H1 (cell line): ENCODE data around the gene CDKN2A. TPM values are rescaled to one million over a fixed set of nuclear protein-coding genes. Genes with fewer than 3 reads are reported as not detected.
A peak's percentile ranks its signal among the peaks of the same experiment; 100 is the strongest.

Experiments
- CTCF ChIA-PET: fragments of 300-600 bp; sonication (Branson Sonifier 250); formaldehyde crosslinking; loops from one replicate; lab custom pipeline; 2021; ENCODE audit not compliant: partially characterized antibody; lab: Charles Lee
- POLR2A ChIA-PET: fragments of 300-600 bp; sonication (Branson Sonifier 250); formaldehyde crosslinking; loops from one replicate; lab custom pipeline; 2021; ENCODE audit warnings: inconsistent platforms; ENCODE audit not compliant: partially characterized antibody; lab: Charles Lee
- DNase-seq, 2 experiments: peaks; one replicate each; pipeline versions ENCODE4 v3.0.0 to v3.0.0-alpha.2; 2010 to 2022; ENCODE audit warnings: low spot score in 2 of 2, low read depth in 1 of 2, mixed read lengths in 1 of 2
- FAIRE-seq: peaks from 2 replicates; lab custom pipeline; 2011; peaks lifted over from hg19 to GRCh38; lab: Jason Lieb, UNC
- H2AFZ ChIP-seq: 2 replicates; pipeline ENCODE4 v1.8.1; 2012; ENCODE audit warnings: low read length, inconsistent platforms
- H2AK5ac ChIP-seq: 2 replicates; pipeline ENCODE4 v1.6.1; 2013; ENCODE audit warnings: low read depth, low read length
- H2BK120ac ChIP-seq: replicated peaks from 2 replicates; pipeline ENCODE3; 2013; ENCODE audit warnings: low read depth, low read length, inconsistent platforms
- H2BK12ac ChIP-seq: 2 replicates; pipeline ENCODE4 v1.6.1; 2013; ENCODE audit warnings: low read depth, low read length
- H2BK15ac ChIP-seq: 2 replicates; pipeline ENCODE4 v1.6.1; 2013; ENCODE audit warnings: low read length
- H2BK20ac ChIP-seq: 2 replicates; pipeline ENCODE4 v1.6.1; 2013; ENCODE audit warnings: low read length
- H2BK5ac ChIP-seq: 2 replicates; pipeline ENCODE4 v1.6.1; 2013; ENCODE audit warnings: low read depth, low read length
- H3K14ac ChIP-seq: 2 replicates; pipeline ENCODE4 v1.6.1; 2013; ENCODE audit warnings: inconsistent platforms; ENCODE audit not compliant: insufficient read length
- H3K18ac ChIP-seq: 2 replicates; pipeline ENCODE4 v1.6.1; 2013; ENCODE audit warnings: low read length; ENCODE audit errors: extremely low read depth
- H3K23ac ChIP-seq: 2 replicates; pipeline ENCODE4 v1.6.1; 2013; ENCODE audit warnings: inconsistent platforms; ENCODE audit not compliant: insufficient read length
- H3K23me2 ChIP-seq: 2 replicates; pipeline ENCODE4 v1.6.1; 2013; ENCODE audit warnings: low read depth, low read length
- H3K27ac ChIP-seq: 2 replicates; pipeline ENCODE4 v1.6.1; 2011; ENCODE audit warnings: low read depth, low read length, inconsistent platforms
- H3K27me3 ChIP-seq, 4 experiments: replicated peaks in 1 of 4; 1 replicate in 1 of 4; 2 replicates in 3 of 4; pipeline versions ENCODE4 v1.6.1 to v1.8.1; 2011 to 2013; ENCODE audit warnings: low read length in 3 of 4, mild to moderate bottlenecking in 3 of 4, inconsistent platforms in 2 of 4, mixed read lengths in 2 of 4, moderate library complexity in 1 of 4; ENCODE audit not compliant: control insufficient read depth in 3 of 4, insufficient read depth in 3 of 4; ENCODE audit errors: extremely low read depth in 1 of 4
- H3K36me3 ChIP-seq, 4 experiments: 2 replicates each; pipeline versions ENCODE4 v1.6.1 to v1.8.1; 2011 to 2013; ENCODE audit warnings: mild to moderate bottlenecking in 4 of 4, low read length in 3 of 4, moderate library complexity in 2 of 4, control low read depth in 1 of 4, inconsistent platforms in 1 of 4; ENCODE audit not compliant: insufficient read depth in 4 of 4, control insufficient read depth in 2 of 4
- H3K4ac ChIP-seq: replicated peaks from 2 replicates; pipeline ENCODE3; 2013; ENCODE audit warnings: low read length, low read depth, mixed read lengths, inconsistent platforms; ENCODE audit not compliant: insufficient read length
- H3K4me1 ChIP-seq, 4 experiments: replicated peaks in 1 of 4; 1 replicate in 1 of 4; 2 replicates in 3 of 4; pipeline versions ENCODE4 v1.6.1 to v1.8.1; 2011 to 2013; ENCODE audit warnings: low read length in 3 of 4, inconsistent platforms in 2 of 4, mixed read lengths in 1 of 4; ENCODE audit not compliant: insufficient read depth in 4 of 4, control insufficient read depth in 3 of 4
- H3K4me2 ChIP-seq, 2 experiments: 2 replicates each; pipeline versions ENCODE4 v1.6.1 to v1.8.1; 2011 to 2013; ENCODE audit warnings: low read depth in 2 of 2, low read length in 2 of 2, control low read depth in 1 of 2, inconsistent platforms in 1 of 2, mild to moderate bottlenecking in 1 of 2; ENCODE audit not compliant: insufficient read depth in 1 of 2
- H3K4me3 ChIP-seq, 4 experiments: fragments of 200-600, 300-600 bp in 1 of 4; sonication (generic), shearing (Covaris generic), sonication (Bioruptor Twin) in 1 of 4; 2 replicates each; pipeline versions ENCODE4 v1.5.1 to v1.8.1; 2011 to 2016; ENCODE audit warnings: low read length in 4 of 4, low read depth in 3 of 4, control low read depth in 2 of 4, inconsistent platforms in 2 of 4, mild to moderate bottlenecking in 2 of 4, mixed read lengths in 1 of 4, moderate library complexity in 1 of 4; ENCODE audit not compliant: insufficient read depth in 2 of 4; ENCODE audit errors: extremely low read depth in 1 of 4
- H3K56ac ChIP-seq: replicated peaks from 2 replicates; pipeline ENCODE3; 2013; ENCODE audit warnings: low read depth, mild to moderate bottlenecking, mixed read lengths, low read length, inconsistent platforms; ENCODE audit not compliant: insufficient read length
- H3K79me1 ChIP-seq: 2 replicates; pipeline ENCODE4 v1.6.1; 2013; ENCODE audit warnings: low read depth, low read length, control low read depth
- H3K79me2 ChIP-seq, 2 experiments: 2 replicates each; pipeline versions ENCODE4 v1.6.1 to v1.8.1; 2012 to 2013; ENCODE audit warnings: low read length in 2 of 2, mild to moderate bottlenecking in 2 of 2, inconsistent platforms in 1 of 2; ENCODE audit not compliant: insufficient read depth in 2 of 2, control insufficient read depth in 1 of 2
- H3K9ac ChIP-seq, 4 experiments: replicated peaks in 1 of 4; 1 replicate in 1 of 4; 2 replicates in 3 of 4; pipeline versions ENCODE4 v1.6.1 to v1.8.1; 2011 to 2013; ENCODE audit warnings: low read depth in 3 of 4, low read length in 3 of 4, control low read depth in 2 of 4, mild to moderate bottlenecking in 2 of 4, moderate library complexity in 2 of 4, inconsistent platforms in 1 of 4; ENCODE audit errors: extremely low read depth in 1 of 4
- H3K9me3 ChIP-seq, 2 experiments: 2 replicates each; pipeline versions ENCODE4 v1.6.1 to v1.8.1; 2012 to 2013; ENCODE audit warnings: mild to moderate bottlenecking in 2 of 2, moderate library complexity in 2 of 2, control low read depth in 1 of 2, inconsistent platforms in 1 of 2, low read depth in 1 of 2, low read length in 1 of 2, mixed read lengths in 1 of 2; ENCODE audit not compliant: insufficient read depth in 2 of 2
- H4K20me1 ChIP-seq, 2 experiments: replicated peaks in 1 of 2; 2 replicates each; pipeline versions ENCODE3 to v1.8.1; 2011 to 2013; ENCODE audit warnings: inconsistent platforms in 2 of 2, low read length in 2 of 2, mild to moderate bottlenecking in 1 of 2; ENCODE audit not compliant: insufficient read depth in 2 of 2, control insufficient read depth in 1 of 2
- H4K5ac ChIP-seq: 2 replicates; pipeline ENCODE4 v1.6.1; 2013; ENCODE audit warnings: low read length, low read depth, mixed read lengths, inconsistent platforms; ENCODE audit not compliant: insufficient read length
- H4K8ac ChIP-seq: 2 replicates; pipeline ENCODE4 v1.8.0; 2013; ENCODE audit warnings: mild to moderate bottlenecking, moderate library complexity, low read length, inconsistent platforms; ENCODE audit not compliant: insufficient read depth; ENCODE audit errors: extremely low read depth
- H4K91ac ChIP-seq: replicated peaks from 2 replicates; pipeline ENCODE3; 2013; ENCODE audit warnings: low read length, mixed read lengths, inconsistent platforms; ENCODE audit not compliant: insufficient read length
- PHF8 ChIP-seq: fragments of 200-600 bp; sonication (generic); conservative IDR thresholded peaks from 2 replicates; pipeline ENCODE4 v1.7.1; 2012; ENCODE audit warnings: low read depth, mild to moderate bottlenecking, inconsistent platforms, low read length, moderate library complexity
- WGBS, 2 experiments: shearing (Covaris generic) in 1 of 2; methylation state at CpG; one replicate each; pipeline versions ENCODE4 v1.1.6 to v1.1.7; 2013 to 2015; ENCODE audit warnings: low lambda C conversion rate in 2 of 2, mixed read lengths in 2 of 2, inconsistent platforms in 1 of 2, low coverage in 1 of 2, missing lambda C conversion rate in 1 of 2; ENCODE audit not compliant: insufficient replicate concordance in 2 of 2, insufficient coverage in 1 of 2, insufficient read length in 1 of 2; ENCODE audit errors: extremely low coverage in 1 of 2, missing lambda C conversion rate in 1 of 2; 5-methylcytosine and 5-hydroxymethylcytosine counted together
- long read RNA-seq, 2 experiments: library from RNA in 1 of 2; library from capped mRNA in 1 of 2; stranded (forward); transcript quantifications; one replicate each; pipeline ENCODE4 v2.0.0, GENCODE V29; 2021; ENCODE audit warnings: inconsistent platforms in 1 of 2
- polyA minus RNA-seq, 3 experiments: library from RNA; depleted of rRNA, polyadenylated mRNA; stranded (reverse); fragments of >200 nt; gene quantifications; 1 replicate in 2 of 3; 2 replicates in 1 of 3; pipeline ENCODE4 v1.2.3, GENCODE V29; 2011
- polyA plus RNA-seq, 7 experiments: library from polyadenylated mRNA; depleted of rRNA in 3 of 7; stranded (reverse) in 5 of 7; unstranded in 2 of 7; fragments of >200 nt in 5 of 7; fragments of 200-250 nt in 2 of 7; gene quantifications; 1 replicate in 5 of 7; 2 replicates in 1 of 7; 4 replicates in 1 of 7; pipeline versions ENCODE4 v1.2.1 to v1.2.3, GENCODE V29; 2011 to 2013; ENCODE audit warnings: missing spikeins in 2 of 7, mixed read lengths in 2 of 7
- total RNA-seq: library from RNA; stranded (reverse); fragmentation: NEBNext Ultra II Directional; extraction: Animal tissue kit (Norgen Biotek cat#: 25700); gene quantifications from 2 replicates; pipeline ENCODE4 v1.2.1, GENCODE V29; 2021

CDKN2A gene
- total RNA-seq (0.69 and 0.73 TPM in 2 replicates), polyA plus RNA-seq (2011; rRNA removed) (0.51 and 0.91 TPM in 2 replicates), polyA minus RNA-seq (2011; rRNA and poly(A)+ RNA removed) (not detected in 2 replicates)
- polyA plus RNA-seq (2011; cell fraction: cytosol; rRNA removed): 0.52 TPM
- 0.50 TPM for polyA plus RNA-seq (2011; cell fraction: nucleus; rRNA removed)
- polyA plus RNA-seq (2012, experiment 1 of 2): 0.21 to 0.46 TPM (median 0.37 TPM) in 3 of 4 replicates, not detected in the other
- polyA plus RNA-seq (2012, experiment 2 of 2): 0.56 TPM
- 0.85 TPM for polyA plus RNA-seq (2013, experiment 1 of 2)
- polyA plus RNA-seq (2013, experiment 2 of 2): 0.77 TPM
- polyA minus RNA-seq (2011; cell fraction: cytosol; rRNA and poly(A)+ RNA removed): 1.1 TPM
- 3.7 TPM for polyA minus RNA-seq (2011; cell fraction: nucleus; rRNA and poly(A)+ RNA removed)
- long read RNA-seq, experiment 1: 0 reads
- long read RNA-seq, experiment 2: 0 reads

GRCh38 chr9:21993893-21994555 is at the start of gene CDKN2A:
CDKN2A (minus strand) TSS chr9:21994392.
- no peak within 1 kb of the TSS for H4K8ac ChIP-seq
- H2BK20ac ChIP-seq: no peak within 1 kb of the TSS
- DNase-seq: peak in 1 of 2 experiments; percentile 72
- no peak within 1 kb of the TSS for H4K91ac ChIP-seq
- peaks cover 26% of the 10 kb centered on the region for H3K23me2 ChIP-seq
- no peaks in the 10 kb centered on the region for H3K79me1 ChIP-seq
- H3K23ac ChIP-seq: no peak within 1 kb of the TSS
- no peak within 1 kb of the TSS for H2BK120ac ChIP-seq
- peak within 1 kb of the TSS; percentile 62; the same call in 1 of the 2 replicates for H2BK12ac ChIP-seq
- no peak for FAIRE-seq
- no peak within 1 kb of the TSS for H2BK5ac ChIP-seq
- no peak within 1 kb of the TSS for H4K5ac ChIP-seq
- peak within 1 kb of the TSS; percentile 86 to 95 for H3K4me2 ChIP-seq
- no peak within 1 kb of the TSS for H2AFZ ChIP-seq
- ChIA-PET CTCF (interaction anchor here (0.6 to 6.5 kb wide), 7 partner anchors 13 to 181 kb away, joined by 3 to 46 read pairs (median 4); partner anchors contain the start of gene CDKN2B), POLR2A (interaction anchor here (1.9 to 2.1 kb wide), 2 partner anchors 14 to 25 kb away, joined by 5 to 10 read pairs; partner anchors contain the start of gene CDKN2B)
- H3K56ac ChIP-seq: no peak within 1 kb of the TSS
- no peak within 1 kb of the TSS for H2BK15ac ChIP-seq
- H3K27ac ChIP-seq: no peak within 1 kb of the TSS
- H3K14ac ChIP-seq: no peak within 1 kb of the TSS
- no peak within 1 kb of the TSS; the same call in 1 of the 2 replicates for H3K18ac ChIP-seq
- peaks cover 0 to 13% of the 10 kb centered on the region in 2 experiments for H4K20me1 ChIP-seq
- peak within 1 kb of the TSS; percentile 47 to 80 (median 75) for H3K4me3 ChIP-seq
- H3K36me3 ChIP-seq: no peaks in the 10 kb centered on the region
- H3K9ac ChIP-seq: no peak within 1 kb of the TSS
- no peaks in the 10 kb centered on the region for H3K79me2 ChIP-seq
- peaks cover 38 to 85% (median 66%) of the 10 kb centered on the region in 4 experiments for H3K27me3 ChIP-seq
- no peak within 1 kb of the TSS for H2AK5ac ChIP-seq
- peaks cover 6 to 30% (median 13%) of the 10 kb centered on the region in 4 experiments; a peak in 6 of 7 replicates for H3K4me1 ChIP-seq
- 2% methylated on average over 29 of the region's 53 CpGs; no CpG with 5 or more reads in 1 of the 2 experiments for WGBS, 2 experiments
- H3K4ac ChIP-seq: no peak within 1 kb of the TSS
- H3K9me3 ChIP-seq: no peaks in the 10 kb centered on the region
- TF ChIP-seq PHF8: no peak
